Measurements from ENCODE around the gene APOA1. TPM values are rescaled to one million over a fixed set of nuclear protein-coding genes. Genes with fewer than 3 reads are reported as not detected.

The APOA1 gene
- polyA plus RNA-seq, 1 donor (not counting 4 experiments of a cell fraction or from before 2014, with no cell fraction given), result not detected

DNA sequence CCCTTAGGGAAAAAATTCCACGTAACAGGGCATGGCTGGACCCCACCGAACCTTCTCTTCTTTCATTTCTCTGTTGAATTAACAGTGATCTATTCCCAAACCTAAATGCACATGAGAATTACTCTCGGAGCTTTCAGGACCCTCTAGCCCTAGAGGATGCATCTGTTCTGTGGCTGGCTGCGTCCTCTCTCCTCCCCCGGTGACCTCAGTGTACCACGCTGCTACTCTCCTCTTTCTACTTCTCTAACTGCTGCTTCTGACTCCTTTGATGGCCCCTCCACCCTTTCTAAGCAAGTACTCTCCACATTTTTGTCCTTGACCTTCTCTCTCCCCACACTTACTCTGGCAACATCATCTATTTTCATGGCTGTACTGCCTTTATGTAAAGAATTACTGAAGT lies 12.1 kb upstream of the APOA1 start:
- Histone ChIP-seq H3K36me3 (ENCODE audit: control insufficient read depth in 2 of 2, extremely low read depth in 1 of 2, insufficient read depth in 2 of 2, low read length in 2 of 2) (peaks cover 23 to 28% of the 10 kb centered on the region in 2 experiments), H3K27ac (ENCODE audit: control insufficient read depth, insufficient read depth, low read length) (no peak overlapping the region), H4K20me1 (ENCODE audit: control insufficient read depth, extremely low read depth, insufficient read depth, low read length) (no peaks in the 10 kb centered on the region), H3K9me1 (ENCODE audit: control insufficient read depth, extremely low read depth, insufficient read depth, low read length) (peaks cover 2% of the 10 kb centered on the region), H3K27me3 (ENCODE audit: control insufficient read depth, extremely low read depth, insufficient read depth, low read length) (no peaks in the 10 kb centered on the region), H3K9ac (ENCODE audit: control insufficient read depth, extremely low read depth, insufficient read depth, low read length) (no peak overlapping the region), H3K79me2 (ENCODE audit: control insufficient read depth, insufficient read depth, low read length) (no peaks in the 10 kb centered on the region), H3K4me1 (ENCODE audit: control insufficient read depth, extremely low read depth, insufficient read depth, low read length) (peaks cover 29% of the 10 kb centered on the region), H3K4me3 (ENCODE audit: control insufficient read depth in 2 of 3, extremely low read depth in 1 of 3, insufficient read depth in 2 of 3, low read depth in 1 of 3, low read length in 3 of 3) (no peak overlapping the region), H3K9me3 (ENCODE audit: control insufficient read depth, low read depth, low read length) (no peaks in the 10 kb centered on the region), H3K4me2 (ENCODE audit: control insufficient read depth, extremely low read depth, insufficient read depth, low read depth, low read length) (no peak overlapping the region), H2AFZ (ENCODE audit: control insufficient read depth, low read length) (no peak overlapping the region)
- FAIRE-seq, result no peak
- DNase-seq (ENCODE audit: low read depth, low spot score), result no peak
- no peak for TF ChIP-seq EZH2 (IDR thresholded peaks at IDR 0.05; ENCODE audit: low read length)
- TF ChIP-seq, protein P1, sequence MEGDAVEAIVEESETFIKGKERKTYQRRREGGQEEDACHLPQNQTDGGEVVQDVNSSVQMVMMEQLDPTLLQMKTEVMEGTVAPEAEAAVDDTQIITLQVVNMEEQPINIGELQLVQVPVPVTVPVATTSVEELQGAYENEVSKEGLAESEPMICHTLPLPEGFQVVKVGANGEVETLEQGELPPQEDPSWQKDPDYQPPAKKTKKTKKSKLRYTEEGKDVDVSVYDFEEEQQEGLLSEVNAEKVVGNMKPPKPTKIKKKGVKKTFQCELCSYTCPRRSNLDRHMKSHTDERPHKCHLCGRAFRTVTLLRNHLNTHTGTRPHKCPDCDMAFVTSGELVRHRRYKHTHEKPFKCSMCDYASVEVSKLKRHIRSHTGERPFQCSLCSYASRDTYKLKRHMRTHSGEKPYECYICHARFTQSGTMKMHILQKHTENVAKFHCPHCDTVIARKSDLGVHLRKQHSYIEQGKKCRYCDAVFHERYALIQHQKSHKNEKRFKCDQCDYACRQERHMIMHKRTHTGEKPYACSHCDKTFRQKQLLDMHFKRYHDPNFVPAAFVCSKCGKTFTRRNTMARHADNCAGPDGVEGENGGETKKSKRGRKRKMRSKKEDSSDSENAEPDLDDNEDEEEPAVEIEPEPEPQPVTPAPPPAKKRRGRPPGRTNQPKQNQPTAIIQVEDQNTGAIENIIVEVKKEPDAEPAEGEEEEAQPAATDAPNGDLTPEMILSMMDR (optimal IDR thresholded peaks at IDR 0.05 in 1 of 3, IDR thresholded peaks at IDR 0.05 in 1 of 3, conservative IDR thresholded peaks at IDR 0.05 in 1 of 3; ENCODE audit: extremely low read depth in 1 of 3, insufficient read depth in 2 of 3, low read length in 3 of 3), result no peak
- dilution Hi-C loops (cut with MboI; ENCODE audit: extremely low pct_ligation_motif_present, low sequenced_read_pairs), result no loop called here

DNA sequence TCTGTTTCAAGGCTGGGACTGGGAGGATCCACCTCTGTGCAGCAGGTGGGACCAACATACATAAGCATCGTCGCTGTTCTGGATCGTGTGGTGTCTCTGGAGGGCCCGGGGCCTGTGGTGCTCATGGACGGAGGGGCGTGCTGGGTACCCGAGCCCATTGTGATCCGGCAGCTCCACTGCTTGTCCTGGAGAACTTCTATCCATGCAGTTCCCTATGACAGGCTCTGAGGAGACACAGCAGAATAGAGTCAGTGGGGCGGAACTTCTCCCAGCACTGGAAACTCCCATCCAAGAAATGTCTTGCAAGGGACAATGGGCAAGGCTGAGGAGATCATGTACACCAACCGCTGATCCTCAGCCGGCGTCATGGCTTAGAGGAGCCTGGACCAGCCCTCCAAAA lies 11.6 kb upstream of the APOA1 start:
- Histone ChIP-seq H3K9ac (ENCODE audit: control insufficient read depth, extremely low read depth, insufficient read depth, low read length) (no peak overlapping the region), H4K20me1 (ENCODE audit: control insufficient read depth, extremely low read depth, insufficient read depth, low read length) (no peaks in the 10 kb centered on the region), H3K4me3 (ENCODE audit: control insufficient read depth in 2 of 3, extremely low read depth in 1 of 3, insufficient read depth in 2 of 3, low read depth in 1 of 3, low read length in 3 of 3) (no peak overlapping the region), H3K4me2 (ENCODE audit: control insufficient read depth, extremely low read depth, insufficient read depth, low read depth, low read length) (no peak overlapping the region), H2AFZ (ENCODE audit: control insufficient read depth, low read length) (no peak overlapping the region), H3K9me3 (ENCODE audit: control insufficient read depth, low read depth, low read length) (no peaks in the 10 kb centered on the region), H3K36me3 (ENCODE audit: control insufficient read depth in 2 of 2, extremely low read depth in 1 of 2, insufficient read depth in 2 of 2, low read length in 2 of 2) (peaks cover 22 to 26% of the 10 kb centered on the region in 2 experiments), H3K27ac (ENCODE audit: control insufficient read depth, insufficient read depth, low read length) (no peak overlapping the region), H3K9me1 (ENCODE audit: control insufficient read depth, extremely low read depth, insufficient read depth, low read length) (peaks cover 2% of the 10 kb centered on the region), H3K4me1 (ENCODE audit: control insufficient read depth, extremely low read depth, insufficient read depth, low read length) (peaks cover 25% of the 10 kb centered on the region), H3K79me2 (ENCODE audit: control insufficient read depth, insufficient read depth, low read length) (no peaks in the 10 kb centered on the region), H3K27me3 (ENCODE audit: control insufficient read depth, extremely low read depth, insufficient read depth, low read length) (no peaks in the 10 kb centered on the region)
- FAIRE-seq (no peak), DNase-seq (ENCODE audit: low read depth, low spot score) (no peak)
- dilution Hi-C loops (cut with MboI; ENCODE audit: extremely low pct_ligation_motif_present, low sequenced_read_pairs), result no loop called here
- no peak for TF ChIP-seq EZH2 (IDR thresholded peaks at IDR 0.05; ENCODE audit: low read length)
- TF ChIP-seq, protein P1 (optimal IDR thresholded peaks at IDR 0.05 in 1 of 3, IDR thresholded peaks at IDR 0.05 in 1 of 3, conservative IDR thresholded peaks at IDR 0.05 in 1 of 3; ENCODE audit: extremely low read depth in 1 of 3, insufficient read depth in 2 of 3, low read length in 3 of 3), result no peak
